Sigmoid colon (tissue), 7 donors: ENCODE data around the gene GRB2. TPM values are rescaled to one million over a fixed set of nuclear protein-coding genes. Genes with fewer than 3 reads are reported as not detected.

ENCODE experiments used
- DNase-seq: peaks from one replicate; pipeline ENCODE4 v3.0.0-alpha.2; 2019
- H3K27ac ChIP-seq, 4 donors: fragments of 200-600 bp; sonication (generic); one replicate each; pipeline ENCODE4 v1.5.1; 2016 to 2019; ENCODE audit warnings: mild to moderate bottlenecking in 1 of 4
- H3K27me3 ChIP-seq, 3 donors: fragments of 200-600 bp; sonication (generic); one replicate each; pipeline ENCODE4 v1.5.1; 2019; ENCODE audit warnings: mild to moderate bottlenecking in 1 of 3
- H3K36me3 ChIP-seq, 4 donors: fragments of 200-600 bp; sonication (generic); one replicate each; pipeline ENCODE4 v1.5.1; 2016 to 2019
- H3K4me1 ChIP-seq, 4 donors: fragments of 200-600 bp; sonication (generic); one replicate each; pipeline ENCODE4 v1.5.1; 2017 to 2019
- H3K4me3 ChIP-seq, 4 donors: fragments of 200-600 bp; sonication (generic); one replicate each; pipeline ENCODE4 v1.5.1; 2017 to 2019; ENCODE audit warnings: mild to moderate bottlenecking in 2 of 4, moderate library complexity in 1 of 4
- H3K9me3 ChIP-seq, 4 donors: fragments of 200-600 bp in 3 of 4; sonication (generic) in 3 of 4; one replicate each; pipeline versions ENCODE4 v1.5.1 to v1.6.1; 2013 to 2019
- EP300 ChIP-seq, 4 donors: sonication (generic); formaldehyde crosslinking; IDR thresholded peaks; one replicate each; pipeline ENCODE4 v1.6.1; 2017; ENCODE audit warnings: antibody characterized with exemption in 4 of 4
- POLR2A ChIP-seq, 2 donors: fragments of 450-650 bp; IDR thresholded peaks; one replicate each; pipeline ENCODE4 v1.6.1; 2016; ENCODE audit warnings: antibody characterized with exemption in 2 of 2, mild to moderate bottlenecking in 2 of 2, moderate library complexity in 2 of 2
- POLR2AphosphoS5 ChIP-seq, 4 donors: sonication (generic); formaldehyde crosslinking; IDR thresholded peaks; one replicate each; pipeline ENCODE4 v1.6.1; 2017; ENCODE audit warnings: antibody characterized with exemption in 4 of 4
- WGBS, 2 donors: extraction: QIAGEN DNeasy Blood & Tissue Kit; methylation state at CpG; one replicate each; pipeline ENCODE4 v1.1.7; 2013; 5-methylcytosine and 5-hydroxymethylcytosine counted together
- intact Hi-C: fragments of 100-400 bp; cut with DNase I; formaldehyde crosslinking; loops from one replicate; pipeline ENCODE4 v1.15.1; 2023
- polyA plus RNA-seq, 3 donors: library from polyadenylated mRNA; stranded (reverse); fragments of 200-250 nt; gene quantifications; one replicate each; pipeline ENCODE4 v1.2.3, GENCODE V29; 2013
- total RNA-seq, 4 donors: library from RNA; depleted of rRNA; stranded (reverse); fragments of >200 nt; gene quantifications; one replicate each; pipeline ENCODE4 v1.1.0, GENCODE V29; 2016
- TF ChIP-seq, protein P1 (sequence below), 4 experiments: fragments of 450-650 bp in 3 of 4; fragments of 200-600 bp in 1 of 4; IDR thresholded peaks; one replicate each; pipeline ENCODE4 v1.5.1; 2016 to 2019; ENCODE audit warnings: antibody characterized with exemption in 4 of 4, mild to moderate bottlenecking in 3 of 4, moderate library complexity in 2 of 4
- donor health status: healthy with polysubstance abuse.
- donor health status: Bipolar disorder and iron deficiency.
- donor health status: healthy.

The GRB2 gene
- total and polyA plus RNA-seq, 7 donors: 56.5 to 103 (median 81.3) TPM

DNA sequence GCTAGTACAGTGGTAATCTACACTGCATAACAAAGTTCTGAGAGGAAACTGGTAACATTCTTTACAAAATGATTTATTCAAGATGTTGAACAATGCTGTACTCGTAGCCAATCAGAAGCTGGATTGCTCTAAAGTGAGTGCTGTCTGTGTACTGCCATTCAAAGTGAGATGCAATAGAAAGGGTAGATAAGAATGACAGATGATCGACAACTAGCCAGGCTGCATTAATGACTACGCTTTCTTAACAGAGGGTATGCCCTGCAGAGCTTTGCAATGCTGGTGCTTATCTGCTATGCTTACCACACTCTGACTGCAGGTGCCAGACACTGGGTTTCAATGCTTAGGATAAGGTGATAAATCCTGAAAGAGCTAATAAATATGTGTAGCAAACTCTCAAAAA lies 70.2 kb downstream of the GRB2 start:
- Histone ChIP-seq H3K9me3 (no peaks in the 10 kb centered on the region), H3K4me1 (peaks cover 0 to 10% (median 5%) of the 10 kb centered on the region in 4 donors), H3K36me3 (peaks cover 0 to 11% (median 5%) of the 10 kb centered on the region in 4 donors), H3K27me3 (no peaks in the 10 kb centered on the region), H3K27ac (no peak overlapping the region), H3K4me3 (no peak overlapping the region)
- TF ChIP-seq, protein P1, sequence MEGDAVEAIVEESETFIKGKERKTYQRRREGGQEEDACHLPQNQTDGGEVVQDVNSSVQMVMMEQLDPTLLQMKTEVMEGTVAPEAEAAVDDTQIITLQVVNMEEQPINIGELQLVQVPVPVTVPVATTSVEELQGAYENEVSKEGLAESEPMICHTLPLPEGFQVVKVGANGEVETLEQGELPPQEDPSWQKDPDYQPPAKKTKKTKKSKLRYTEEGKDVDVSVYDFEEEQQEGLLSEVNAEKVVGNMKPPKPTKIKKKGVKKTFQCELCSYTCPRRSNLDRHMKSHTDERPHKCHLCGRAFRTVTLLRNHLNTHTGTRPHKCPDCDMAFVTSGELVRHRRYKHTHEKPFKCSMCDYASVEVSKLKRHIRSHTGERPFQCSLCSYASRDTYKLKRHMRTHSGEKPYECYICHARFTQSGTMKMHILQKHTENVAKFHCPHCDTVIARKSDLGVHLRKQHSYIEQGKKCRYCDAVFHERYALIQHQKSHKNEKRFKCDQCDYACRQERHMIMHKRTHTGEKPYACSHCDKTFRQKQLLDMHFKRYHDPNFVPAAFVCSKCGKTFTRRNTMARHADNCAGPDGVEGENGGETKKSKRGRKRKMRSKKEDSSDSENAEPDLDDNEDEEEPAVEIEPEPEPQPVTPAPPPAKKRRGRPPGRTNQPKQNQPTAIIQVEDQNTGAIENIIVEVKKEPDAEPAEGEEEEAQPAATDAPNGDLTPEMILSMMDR (IDR thresholded peaks at IDR 0.05): no peak
- TF ChIP-seq POLR2AphosphoS5 (IDR thresholded peaks at IDR 0.05): no peak
- no peak for TF ChIP-seq POLR2A (IDR thresholded peaks at IDR 0.05)
- TF ChIP-seq EP300 (IDR thresholded peaks at IDR 0.05): no peak
- intact Hi-C loops: no loop called here
- peak; percentile 2 for DNase-seq
- 82 to 93% methylated on average over 3 of the region's 3 CpGs for WGBS, 2 donors

DNA sequence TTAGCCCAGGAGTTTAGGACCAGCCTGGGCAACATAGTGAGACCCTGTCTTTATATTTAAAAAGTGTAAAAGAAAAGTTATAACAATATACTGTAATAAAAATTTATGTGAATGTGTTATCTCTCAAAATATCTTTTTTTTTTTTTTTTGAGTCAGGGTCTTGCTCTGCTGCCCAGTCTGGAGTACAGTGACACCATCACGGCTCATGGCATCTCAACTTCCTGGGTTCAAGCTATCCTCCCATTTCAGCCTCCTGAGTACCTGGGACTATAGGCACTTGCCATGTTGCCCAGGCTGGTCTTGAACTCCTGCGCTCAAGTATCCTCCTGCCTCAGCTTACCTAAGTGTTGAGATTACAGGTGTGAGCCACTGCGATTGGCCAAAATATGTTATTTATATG lies 70.8 kb downstream of the GRB2 start:
- peak; percentile 4 for DNase-seq
- H3K27me3 ChIP-seq: no peaks in the 10 kb centered on the region
- H3K9me3 ChIP-seq: no peaks in the 10 kb centered on the region
- WGBS, 2 donors: 96% methylated on average over 3 of the region's 3 CpGs
- intact Hi-C loops: loop anchor here (5.0 kb wide), 1 partner anchor 38 kb away; no protein-coding TSS in a partner anchor
- peaks cover 0 to 14% (median 5%) of the 10 kb centered on the region in 4 donors for H3K36me3 ChIP-seq
- TF ChIP-seq POLR2A (IDR thresholded peaks at IDR 0.05) (no peak), EP300 (IDR thresholded peaks at IDR 0.05) (no peak), POLR2AphosphoS5 (IDR thresholded peaks at IDR 0.05) (no peak)
- TF ChIP-seq, protein P1 (IDR thresholded peaks at IDR 0.05): no peak
- no peak overlapping the region for H3K4me3 ChIP-seq
- peaks cover 0 to 9% (median 3%) of the 10 kb centered on the region in 4 donors for H3K4me1 ChIP-seq
- H3K27ac ChIP-seq: no peak overlapping the region

DNA sequence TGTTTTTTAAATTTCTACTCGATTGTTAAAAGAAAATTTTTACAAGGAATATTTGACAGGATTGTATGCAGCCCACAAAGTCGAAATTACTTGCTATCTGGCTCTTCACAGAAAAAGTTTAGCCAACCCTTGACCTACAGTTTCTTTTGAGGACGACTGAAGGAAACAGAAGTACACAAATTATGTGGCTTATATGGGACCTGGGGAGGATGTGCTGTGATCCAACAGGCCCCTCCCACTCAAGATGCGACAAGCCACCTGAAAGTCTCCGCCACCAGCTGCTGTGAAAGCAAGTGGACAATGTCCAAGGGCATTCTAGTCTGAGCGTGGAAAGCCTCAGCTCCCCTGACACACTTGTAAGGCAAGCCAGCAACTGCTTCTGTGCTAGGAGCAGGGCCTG lies 73.8 kb downstream of the GRB2 start:
- Histone ChIP-seq H3K4me3 (no peak overlapping the region), H3K27ac (no peak overlapping the region), H3K36me3 (peaks cover 0 to 17% (median 5%) of the 10 kb centered on the region in 4 donors), H3K4me1 (peaks cover 0 to 7% (median 1%) of the 10 kb centered on the region in 4 donors), H3K9me3 (no peaks in the 10 kb centered on the region), H3K27me3 (no peaks in the 10 kb centered on the region)
- no peak for TF ChIP-seq POLR2A (IDR thresholded peaks at IDR 0.05)
- TF ChIP-seq, protein P1 (IDR thresholded peaks at IDR 0.05): no peak
- no peak for TF ChIP-seq EP300 (IDR thresholded peaks at IDR 0.05)
- no peak for DNase-seq
- WGBS, 2 donors: 72 to 77% methylated on average over 6 of the region's 6 CpGs
- intact Hi-C loops: loop anchor here (5.0 kb wide), 1 partner anchor 41 kb away; no protein-coding TSS in a partner anchor

DNA sequence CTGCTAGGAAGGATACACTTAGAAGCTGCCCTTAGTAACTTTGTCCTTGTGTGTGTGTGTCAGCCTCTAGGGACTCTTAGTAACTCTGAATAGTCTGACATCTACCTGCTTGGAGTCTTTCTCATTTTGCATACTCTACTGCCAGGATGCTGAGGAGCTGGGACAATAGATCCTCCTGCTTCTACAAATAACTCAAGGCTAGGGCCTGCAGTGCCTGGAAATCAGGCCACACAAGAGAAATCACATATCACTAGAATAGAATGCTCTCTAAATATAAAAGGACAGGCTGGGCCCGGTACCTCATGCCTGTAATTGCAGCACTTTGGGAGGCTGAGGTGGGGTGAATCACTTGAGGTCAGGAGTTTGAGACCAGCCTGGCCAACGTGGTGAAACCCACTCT lies 77.7 kb downstream of the GRB2 start:
- H3K4me1 ChIP-seq: peaks cover 0 to 28% (median 18%) of the 10 kb centered on the region in 4 donors
- TF ChIP-seq POLR2AphosphoS5 (IDR thresholded peaks at IDR 0.05) (no peak), EP300 (IDR thresholded peaks at IDR 0.05) (no peak)
- WGBS, 2 donors: 82 to 83% methylated on average over 2 of the region's 2 CpGs
- no peak for DNase-seq
- no peak overlapping the region for H3K27ac ChIP-seq
- H3K4me3 ChIP-seq: no peak overlapping the region
- no peaks in the 10 kb centered on the region for H3K27me3 ChIP-seq
- H3K9me3 ChIP-seq: no peaks in the 10 kb centered on the region
- peaks cover 0 to 28% (median 12%) of the 10 kb centered on the region in 4 donors for H3K36me3 ChIP-seq
- intact Hi-C loops: no loop called here

DNA sequence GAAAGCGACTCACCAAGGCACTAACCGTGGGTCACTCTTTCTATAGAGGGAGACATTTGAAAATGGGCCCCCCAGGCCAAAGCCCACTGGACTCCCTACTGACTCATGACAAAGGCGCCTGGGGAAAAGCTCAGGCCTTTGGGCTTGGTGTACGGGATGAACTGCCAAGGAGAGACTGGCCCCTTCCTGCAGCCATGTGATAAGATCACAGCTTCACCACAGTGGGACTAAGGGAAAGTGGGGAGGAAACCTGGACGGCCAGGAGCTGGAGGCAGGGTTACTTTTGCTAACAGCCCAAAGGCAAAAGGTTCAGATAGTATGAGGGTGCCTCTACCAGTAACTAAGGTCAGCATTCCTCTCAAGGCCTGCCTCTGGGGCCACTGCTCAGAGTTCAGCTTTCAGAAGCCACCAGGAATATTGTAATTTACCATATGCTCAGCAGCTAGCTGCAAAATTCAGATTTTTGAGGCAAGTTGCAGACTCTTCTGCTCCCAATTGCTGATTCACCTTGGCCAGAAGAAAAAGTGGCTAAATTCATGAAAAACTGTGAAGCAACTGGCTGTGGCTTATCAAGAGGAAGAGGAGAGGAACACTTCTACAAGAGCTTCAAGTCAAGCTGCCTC lies 79.1 kb downstream of the GRB2 start:
- TF ChIP-seq, protein P1 (IDR thresholded peaks at IDR 0.05): no peak
- TF ChIP-seq POLR2A (IDR thresholded peaks at IDR 0.05): no peak
- no peak for TF ChIP-seq EP300 (IDR thresholded peaks at IDR 0.05)
- TF ChIP-seq POLR2AphosphoS5 (IDR thresholded peaks at IDR 0.05): no peak
- peaks cover 0 to 31% (median 18%) of the 10 kb centered on the region in 4 donors for H3K4me1 ChIP-seq
- H3K27me3 ChIP-seq: no peaks in the 10 kb centered on the region
- H3K4me3 ChIP-seq: no peak overlapping the region
- DNase-seq: no peak
- 60 to 86% methylated on average over 5 of the region's 5 CpGs for WGBS, 2 donors
- H3K9me3 ChIP-seq: no peaks in the 10 kb centered on the region
- intact Hi-C loops: no loop called here
- H3K36me3 ChIP-seq: peaks cover 0 to 33% (median 14%) of the 10 kb centered on the region in 4 donors
- H3K27ac ChIP-seq: peak overlapping the region in 2 of 4 donors; percentile 19 to 47
